ENCODE results near the gene TUSC2.
A peak's percentile ranks its signal among the peaks of the same experiment; 100 is the strongest.

The TUSC2 gene

DNA sequence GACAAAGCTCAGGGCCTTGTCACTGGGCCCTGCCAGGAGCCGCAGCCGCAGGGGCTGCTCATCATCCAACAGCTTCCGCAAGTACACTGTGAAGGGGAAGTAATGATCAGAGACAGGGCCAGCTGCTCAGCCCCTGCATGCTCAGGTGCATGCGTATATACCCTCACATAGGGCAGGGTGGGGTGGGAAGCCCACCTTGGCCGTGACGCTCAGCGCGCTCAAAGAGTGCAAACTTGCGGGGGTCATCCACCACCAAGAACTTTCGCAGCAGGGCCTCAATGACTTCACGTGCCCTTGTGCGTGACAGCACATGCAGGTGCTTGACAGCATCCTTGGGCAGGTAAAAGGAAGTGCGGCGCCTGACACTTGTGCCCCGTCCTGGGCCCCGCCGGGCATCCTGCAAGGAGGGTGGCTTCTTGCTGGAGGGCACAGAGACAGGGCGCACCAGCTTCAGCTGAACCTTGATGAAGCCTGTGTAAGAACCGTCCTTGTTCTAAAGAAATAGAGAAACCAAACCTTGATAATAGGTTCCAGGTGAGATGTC lies 3.4 kb upstream of the TUSC2 start:
- Histone ChIP-seq H3K27ac (ENCODE audit: low read depth, low read length, poor library complexity, severe bottlenecking) (no peak overlapping the region), H4K20me1 (ENCODE audit: insufficient read depth, low read length) (no peaks in the 10 kb centered on the region), H3K4me1 (ENCODE audit: insufficient read depth, low read length, severe bottlenecking) (peaks cover 49% of the 10 kb centered on the region), H3K79me2 (ENCODE audit: insufficient read depth, low read length) (peaks cover 35% of the 10 kb centered on the region), H3K27me3 (ENCODE audit: insufficient read depth, low read length) (no peaks in the 10 kb centered on the region), H2AFZ (ENCODE audit: low read length) (no peak overlapping the region), H3F3A (ENCODE audit: insufficient read depth, low read length) (no peaks in the 10 kb centered on the region), H3K4me2 (ENCODE audit: low read length) (no peak overlapping the region), H3K4me3 (ENCODE audit: low read depth, low read length, poor library complexity, severe bottlenecking) (no peak overlapping the region), H3K9me3 (ENCODE audit: low read length) (no peaks in the 10 kb centered on the region), H3K36me3 (ENCODE audit: insufficient read depth, low read length) (peaks cover 47% of the 10 kb centered on the region), H3K9me2 (ENCODE audit: low read depth, low read length) (no peaks in the 10 kb centered on the region), H3K9ac (ENCODE audit: low read length) (no peak overlapping the region)
- TF ChIP-seq, protein P1, sequence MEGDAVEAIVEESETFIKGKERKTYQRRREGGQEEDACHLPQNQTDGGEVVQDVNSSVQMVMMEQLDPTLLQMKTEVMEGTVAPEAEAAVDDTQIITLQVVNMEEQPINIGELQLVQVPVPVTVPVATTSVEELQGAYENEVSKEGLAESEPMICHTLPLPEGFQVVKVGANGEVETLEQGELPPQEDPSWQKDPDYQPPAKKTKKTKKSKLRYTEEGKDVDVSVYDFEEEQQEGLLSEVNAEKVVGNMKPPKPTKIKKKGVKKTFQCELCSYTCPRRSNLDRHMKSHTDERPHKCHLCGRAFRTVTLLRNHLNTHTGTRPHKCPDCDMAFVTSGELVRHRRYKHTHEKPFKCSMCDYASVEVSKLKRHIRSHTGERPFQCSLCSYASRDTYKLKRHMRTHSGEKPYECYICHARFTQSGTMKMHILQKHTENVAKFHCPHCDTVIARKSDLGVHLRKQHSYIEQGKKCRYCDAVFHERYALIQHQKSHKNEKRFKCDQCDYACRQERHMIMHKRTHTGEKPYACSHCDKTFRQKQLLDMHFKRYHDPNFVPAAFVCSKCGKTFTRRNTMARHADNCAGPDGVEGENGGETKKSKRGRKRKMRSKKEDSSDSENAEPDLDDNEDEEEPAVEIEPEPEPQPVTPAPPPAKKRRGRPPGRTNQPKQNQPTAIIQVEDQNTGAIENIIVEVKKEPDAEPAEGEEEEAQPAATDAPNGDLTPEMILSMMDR (IDR thresholded peaks at IDR 0.05; ENCODE audit: low read length) = no peak
- no peak for TF ChIP-seq EZH2 (IDR thresholded peaks at IDR 0.05; ENCODE audit: borderline replicate concordance, low read length)

DNA sequence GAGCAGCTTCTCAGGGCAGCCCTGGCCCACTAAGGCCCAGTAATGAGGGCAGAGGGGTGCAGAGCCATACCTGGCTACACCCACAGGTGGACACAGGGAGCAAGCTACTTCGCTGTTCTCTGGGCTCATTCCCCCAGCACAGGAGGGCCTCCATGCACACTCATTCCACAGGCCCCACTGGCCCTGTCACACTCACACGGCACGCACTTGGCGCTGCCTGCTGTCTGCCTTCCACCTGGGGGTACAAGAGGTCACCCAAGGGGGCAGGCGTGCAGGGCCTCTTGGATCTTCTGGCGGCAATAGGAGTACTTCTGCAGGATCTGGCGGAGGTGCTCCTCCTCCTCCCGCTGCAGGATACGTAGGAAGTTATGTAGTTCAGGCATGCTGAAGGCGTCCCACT lies 2.3 kb upstream of the TUSC2 start:
- Histone ChIP-seq H3K9me3 (ENCODE audit: low read length) (no peaks in the 10 kb centered on the region), H2AFZ (ENCODE audit: low read length) (no peak overlapping the region), H3K9ac (ENCODE audit: low read length) (no peak overlapping the region), H3K4me2 (ENCODE audit: low read length) (no peak overlapping the region), H3F3A (ENCODE audit: insufficient read depth, low read length) (no peaks in the 10 kb centered on the region), H4K20me1 (ENCODE audit: insufficient read depth, low read length) (no peaks in the 10 kb centered on the region), H3K36me3 (ENCODE audit: insufficient read depth, low read length) (peaks cover 53% of the 10 kb centered on the region), H3K79me2 (ENCODE audit: insufficient read depth, low read length) (peaks cover 24% of the 10 kb centered on the region), H3K27ac (ENCODE audit: low read depth, low read length, poor library complexity, severe bottlenecking) (no peak overlapping the region), H3K4me1 (ENCODE audit: insufficient read depth, low read length, severe bottlenecking) (peaks cover 38% of the 10 kb centered on the region), H3K9me2 (ENCODE audit: low read depth, low read length) (no peaks in the 10 kb centered on the region), H3K27me3 (ENCODE audit: insufficient read depth, low read length) (no peaks in the 10 kb centered on the region), H3K4me3 (ENCODE audit: low read depth, low read length, poor library complexity, severe bottlenecking) (no peak overlapping the region)
- TF ChIP-seq, protein P1 (IDR thresholded peaks at IDR 0.05; ENCODE audit: low read length) = no peak
- TF ChIP-seq EZH2 (IDR thresholded peaks at IDR 0.05; ENCODE audit: borderline replicate concordance, low read length) = no peak

DNA sequence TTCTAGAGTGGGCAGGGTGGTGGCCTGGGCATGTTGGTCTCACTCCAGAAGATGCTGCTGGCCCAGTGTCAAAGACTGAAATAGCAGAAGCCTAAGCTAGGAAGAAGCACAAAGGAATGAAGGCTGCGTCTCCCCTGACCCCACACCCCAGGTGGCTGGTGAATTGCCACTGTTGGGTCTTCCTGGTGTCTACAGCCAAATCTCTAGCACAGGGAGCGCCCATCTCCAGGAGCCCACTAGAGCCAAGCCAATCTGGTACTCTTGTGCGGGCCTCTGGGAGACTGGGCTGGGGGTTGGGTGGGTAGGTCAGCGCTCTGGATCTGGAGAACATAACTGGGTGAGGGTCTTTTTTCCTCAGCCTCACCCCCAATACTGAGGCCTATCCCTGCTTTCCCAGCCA lies 894 bp downstream of the TUSC2 start:
- Histone ChIP-seq H3K9ac (ENCODE audit: low read length) (peak overlapping the region; percentile 99), H3K4me2 (ENCODE audit: low read length) (peak overlapping the region; percentile 68), H3K4me1 (ENCODE audit: insufficient read depth, low read length, severe bottlenecking) (peaks cover 29% of the 10 kb centered on the region), H3K9me2 (ENCODE audit: low read depth, low read length) (no peaks in the 10 kb centered on the region), H3K9me3 (ENCODE audit: low read length) (no peaks in the 10 kb centered on the region), H4K20me1 (ENCODE audit: insufficient read depth, low read length) (no peaks in the 10 kb centered on the region), H3K79me2 (ENCODE audit: insufficient read depth, low read length) (peaks cover 7% of the 10 kb centered on the region; the same call in 1 of the 2 replicates), H3K27ac (ENCODE audit: low read depth, low read length, poor library complexity, severe bottlenecking) (no peak overlapping the region), H3K4me3 (ENCODE audit: low read depth, low read length, poor library complexity, severe bottlenecking) (peak overlapping the region; percentile 91), H3F3A (ENCODE audit: insufficient read depth, low read length) (no peaks in the 10 kb centered on the region), H3K27me3 (ENCODE audit: insufficient read depth, low read length) (no peaks in the 10 kb centered on the region), H2AFZ (ENCODE audit: low read length) (no peak overlapping the region), H3K36me3 (ENCODE audit: insufficient read depth, low read length) (peaks cover 40% of the 10 kb centered on the region)
- TF ChIP-seq, protein P1 (IDR thresholded peaks at IDR 0.05; ENCODE audit: low read length) = no peak
- TF ChIP-seq EZH2 (IDR thresholded peaks at IDR 0.05; ENCODE audit: borderline replicate concordance, low read length) = no peak
